Activated CD8-positive, alpha-beta memory T cell treated with anti-CD3 and anti-CD28 coated beads, Interleukin-2, amount 10 ng/mL, durations not matched to agents 7 days and 5 days (primary cell): ENCODE results near the gene OPRL1. TPM values are rescaled to one million over a fixed set of nuclear protein-coding genes. Genes with fewer than 3 reads are reported as not detected.

Source experiments
- ATAC-seq: fragments of 150-1000 bp; cut with Tn5 transposase; one replicate; pipeline ENCODE4 v1.10.0; 2021; ENCODE audit warnings: moderate library complexity
- CTCF ChIA-PET: fragments of 350-600 bp; sonication (Branson Sonifier 250); formaldehyde crosslinking; loops from one replicate; lab custom pipeline; 2021; ENCODE audit warnings: antibody characterized with exemption; lab: Charles Lee
- DNase-seq: peaks from one replicate; pipeline ENCODE4 v3.0.0-alpha.2; 2020
- H3K27ac Mint-ChIP-seq: one replicate; pipeline ENCODE4 v1.8.0; 2021; ENCODE audit warnings: mild to moderate bottlenecking, mixed read lengths
- H3K27me3 Mint-ChIP-seq: one replicate; pipeline ENCODE4 v1.8.0; 2021; ENCODE audit warnings: mixed read lengths
- H3K36me3 Mint-ChIP-seq: one replicate; pipeline ENCODE4 v1.8.0; 2021; ENCODE audit warnings: mild to moderate bottlenecking, mixed read lengths
- H3K4me1 Mint-ChIP-seq: one replicate; pipeline ENCODE4 v1.8.0; 2021; ENCODE audit warnings: mixed read lengths
- H3K4me3 Mint-ChIP-seq: one replicate; pipeline ENCODE4 v1.8.0; 2021; ENCODE audit warnings: mild to moderate bottlenecking, moderate library complexity, mixed read lengths
- H3K9me3 Mint-ChIP-seq: one replicate; pipeline ENCODE4 v1.8.0; 2022; ENCODE audit warnings: low read depth, mixed read lengths
- total RNA-seq, 2 experiments: library from RNA; stranded (reverse); gene quantifications; one replicate each; pipeline ENCODE4 v1.2.3, GENCODE V29; 2021

Gene OPRL1
- total RNA-seq, 2 experiments from 2014 or later: 0.75 to 0.99 TPM

GRCh38 chr20:64138276-64138815 lies 58.5 kb downstream of the OPRL1 start:
- no peaks in the 10 kb centered on the region for H3K27me3 Mint-ChIP-seq
- no peaks in the 10 kb centered on the region for H3K4me1 Mint-ChIP-seq
- no peaks in the 10 kb centered on the region for H3K36me3 Mint-ChIP-seq
- CTCF ChIA-PET: no interaction called here
- H3K4me3 Mint-ChIP-seq: no peak overlapping the region
- ATAC-seq (no peak), DNase-seq (no peak)
- H3K9me3 Mint-ChIP-seq: no peaks in the 10 kb centered on the region
- no peak overlapping the region for H3K27ac Mint-ChIP-seq

- no peaks in the 10 kb centered on the region for H3K4me1 Mint-ChIP-seq
- H3K9me3 Mint-ChIP-seq: peaks cover 6% of the 10 kb centered on the region
- no peak for ATAC-seq
- no peak overlapping the region for H3K27ac Mint-ChIP-seq
- DNase-seq: no peak
- no peaks in the 10 kb centered on the region for H3K27me3 Mint-ChIP-seq
- H3K36me3 Mint-ChIP-seq: no peaks in the 10 kb centered on the region
- CTCF ChIA-PET: no interaction called here
- H3K4me3 Mint-ChIP-seq: no peak overlapping the region
These were observed 59.5 kb downstream of the OPRL1 start for GRCh38 chr20:64139199-64140060.

GRCh38 chr20:64140061-64140931 lies 60.4 kb downstream of the OPRL1 start:
- Mint-ChIP-seq H3K27me3 (no peaks in the 10 kb centered on the region), H3K27ac (no peak overlapping the region), H3K9me3 (peaks cover 12% of the 10 kb centered on the region), H3K36me3 (no peaks in the 10 kb centered on the region), H3K4me1 (no peaks in the 10 kb centered on the region), H3K4me3 (no peak overlapping the region)
- DNase-seq: no peak
- ATAC-seq: no peak
- CTCF ChIA-PET: no interaction called here

- DNase-seq: no peak
- no peak for ATAC-seq
- Mint-ChIP-seq H3K27ac (no peak overlapping the region), H3K36me3 (no peaks in the 10 kb centered on the region), H3K27me3 (no peaks in the 10 kb centered on the region), H3K4me1 (no peaks in the 10 kb centered on the region), H3K9me3 (peaks cover 12% of the 10 kb centered on the region), H3K4me3 (no peak overlapping the region)
- CTCF ChIA-PET: no interaction called here
These were observed 61.1 kb downstream of the OPRL1 start for GRCh38 chr20:64140956-64141355.

GRCh38 chr20:64142590-64142989 lies 62.7 kb downstream of the OPRL1 start:
- Mint-ChIP-seq H3K36me3 (no peaks in the 10 kb centered on the region), H3K4me3 (no peak overlapping the region), H3K9me3 (peaks cover 12% of the 10 kb centered on the region), H3K27me3 (no peaks in the 10 kb centered on the region), H3K27ac (no peak overlapping the region), H3K4me1 (no peaks in the 10 kb centered on the region)
- CTCF ChIA-PET: interaction anchor here (1.3 kb wide), 1 partner anchor 41 kb away, joined by 3 read pairs; no protein-coding TSS in a partner anchor
- ATAC-seq (no peak), DNase-seq (no peak)

- Mint-ChIP-seq H3K4me3 (no peak overlapping the region), H3K27me3 (no peaks in the 10 kb centered on the region), H3K9me3 (peaks cover 12% of the 10 kb centered on the region), H3K27ac (no peak overlapping the region), H3K4me1 (no peaks in the 10 kb centered on the region), H3K36me3 (no peaks in the 10 kb centered on the region)
- CTCF ChIA-PET: no interaction called here
- DNase-seq (no peak), ATAC-seq (no peak)
These were observed 63.3 kb downstream of the OPRL1 start for GRCh38 chr20:64143018-64143801.

- Mint-ChIP-seq H3K9me3 (peaks cover 12% of the 10 kb centered on the region), H3K27ac (no peak overlapping the region), H3K4me3 (no peak overlapping the region), H3K36me3 (no peaks in the 10 kb centered on the region), H3K27me3 (no peaks in the 10 kb centered on the region), H3K4me1 (no peaks in the 10 kb centered on the region)
- DNase-seq: no peak
- ATAC-seq: no peak
- CTCF ChIA-PET: interaction anchor here (1.3 kb wide), 1 partner anchor 648 kb away, joined by 3 read pairs; no protein-coding TSS in a partner anchor
These were observed 64.4 kb downstream of the OPRL1 start for GRCh38 chr20:64144144-64144912.

GRCh38 chr20:64145458-64146300 lies 65.8 kb downstream of the OPRL1 start:
- Mint-ChIP-seq H3K27me3 (no peaks in the 10 kb centered on the region), H3K4me3 (no peak overlapping the region), H3K36me3 (no peaks in the 10 kb centered on the region), H3K27ac (no peak overlapping the region), H3K9me3 (peaks cover 15% of the 10 kb centered on the region), H3K4me1 (no peaks in the 10 kb centered on the region)
- DNase-seq (no peak), ATAC-seq (no peak)
- CTCF ChIA-PET: interaction anchor here (1.3 kb wide), 1 partner anchor 649 kb away, joined by 3 read pairs; no protein-coding TSS in a partner anchor

- Mint-ChIP-seq H3K4me3 (no peak overlapping the region), H3K9me3 (peaks cover 15% of the 10 kb centered on the region), H3K36me3 (no peaks in the 10 kb centered on the region), H3K27ac (no peak overlapping the region), H3K4me1 (no peaks in the 10 kb centered on the region), H3K27me3 (no peaks in the 10 kb centered on the region)
- DNase-seq (no peak), ATAC-seq (no peak)
- CTCF ChIA-PET: no interaction called here
These were observed 66.5 kb downstream of the OPRL1 start for GRCh38 chr20:64146301-64146935.

- Mint-ChIP-seq H3K27ac (no peak overlapping the region), H3K9me3 (peaks cover 15% of the 10 kb centered on the region), H3K4me1 (no peaks in the 10 kb centered on the region), H3K4me3 (no peak overlapping the region), H3K36me3 (no peaks in the 10 kb centered on the region), H3K27me3 (no peaks in the 10 kb centered on the region)
- DNase-seq (no peak), ATAC-seq (no peak)
- CTCF ChIA-PET: no interaction called here
These were observed 67.1 kb downstream of the OPRL1 start for GRCh38 chr20:64146936-64147477.

GRCh38 chr20:64148581-64148980 lies 68.7 kb downstream of the OPRL1 start:
- Mint-ChIP-seq H3K36me3 (no peaks in the 10 kb centered on the region), H3K27ac (no peak overlapping the region), H3K9me3 (peaks cover 15% of the 10 kb centered on the region), H3K4me1 (no peaks in the 10 kb centered on the region), H3K27me3 (no peaks in the 10 kb centered on the region), H3K4me3 (no peak overlapping the region)
- ATAC-seq (no peak), DNase-seq (no peak)
- CTCF ChIA-PET: no interaction called here
